H1 (cell line): ENCODE measurements around the gene CMSS1. TPM values are rescaled to one million over a fixed set of nuclear protein-coding genes. Genes with fewer than 3 reads are reported as not detected.

Experiments
- CTCF ChIA-PET: fragments of 300-600 bp; sonication (Branson Sonifier 250); formaldehyde crosslinking; loops from one replicate; lab custom pipeline; 2021; ENCODE audit not compliant: partially characterized antibody; lab: Charles Lee
- POLR2A ChIA-PET: fragments of 300-600 bp; sonication (Branson Sonifier 250); formaldehyde crosslinking; loops from one replicate; lab custom pipeline; 2021; ENCODE audit warnings: inconsistent platforms; ENCODE audit not compliant: partially characterized antibody; lab: Charles Lee
- DNase-seq, 2 experiments: peaks; one replicate each; pipeline versions ENCODE4 v3.0.0 to v3.0.0-alpha.2; 2010 to 2022; ENCODE audit warnings: low spot score in 2 of 2, low read depth in 1 of 2, mixed read lengths in 1 of 2
- FAIRE-seq: peaks from 2 replicates; lab custom pipeline; 2011; peaks lifted over from hg19 to GRCh38; lab: Jason Lieb, UNC
- H2AFZ ChIP-seq: 2 replicates; pipeline ENCODE4 v1.8.1; 2012; ENCODE audit warnings: low read length, inconsistent platforms
- H2AK5ac ChIP-seq: 2 replicates; pipeline ENCODE4 v1.6.1; 2013; ENCODE audit warnings: low read depth, low read length
- H2BK120ac ChIP-seq: replicated peaks from 2 replicates; pipeline ENCODE3; 2013; ENCODE audit warnings: low read depth, low read length, inconsistent platforms
- H2BK12ac ChIP-seq: 2 replicates; pipeline ENCODE4 v1.6.1; 2013; ENCODE audit warnings: low read depth, low read length
- H2BK15ac ChIP-seq: 2 replicates; pipeline ENCODE4 v1.6.1; 2013; ENCODE audit warnings: low read length
- H2BK20ac ChIP-seq: 2 replicates; pipeline ENCODE4 v1.6.1; 2013; ENCODE audit warnings: low read length
- H2BK5ac ChIP-seq: 2 replicates; pipeline ENCODE4 v1.6.1; 2013; ENCODE audit warnings: low read depth, low read length
- H3K14ac ChIP-seq: 2 replicates; pipeline ENCODE4 v1.6.1; 2013; ENCODE audit warnings: inconsistent platforms; ENCODE audit not compliant: insufficient read length
- H3K18ac ChIP-seq: 2 replicates; pipeline ENCODE4 v1.6.1; 2013; ENCODE audit warnings: low read length; ENCODE audit errors: extremely low read depth
- H3K23ac ChIP-seq: 2 replicates; pipeline ENCODE4 v1.6.1; 2013; ENCODE audit warnings: inconsistent platforms; ENCODE audit not compliant: insufficient read length
- H3K23me2 ChIP-seq: 2 replicates; pipeline ENCODE4 v1.6.1; 2013; ENCODE audit warnings: low read depth, low read length
- H3K27ac ChIP-seq: 2 replicates; pipeline ENCODE4 v1.6.1; 2011; ENCODE audit warnings: low read depth, low read length, inconsistent platforms
- H3K27me3 ChIP-seq, 4 experiments: replicated peaks in 1 of 4; 1 replicate in 1 of 4; 2 replicates in 3 of 4; pipeline versions ENCODE4 v1.6.1 to v1.8.1; 2011 to 2013; ENCODE audit warnings: low read length in 3 of 4, mild to moderate bottlenecking in 3 of 4, inconsistent platforms in 2 of 4, mixed read lengths in 2 of 4, moderate library complexity in 1 of 4; ENCODE audit not compliant: control insufficient read depth in 3 of 4, insufficient read depth in 3 of 4; ENCODE audit errors: extremely low read depth in 1 of 4
- H3K36me3 ChIP-seq, 4 experiments: 2 replicates each; pipeline versions ENCODE4 v1.6.1 to v1.8.1; 2011 to 2013; ENCODE audit warnings: mild to moderate bottlenecking in 4 of 4, low read length in 3 of 4, moderate library complexity in 2 of 4, control low read depth in 1 of 4, inconsistent platforms in 1 of 4; ENCODE audit not compliant: insufficient read depth in 4 of 4, control insufficient read depth in 2 of 4
- H3K4ac ChIP-seq: replicated peaks from 2 replicates; pipeline ENCODE3; 2013; ENCODE audit warnings: low read length, low read depth, mixed read lengths, inconsistent platforms; ENCODE audit not compliant: insufficient read length
- H3K4me1 ChIP-seq, 4 experiments: replicated peaks in 1 of 4; 1 replicate in 1 of 4; 2 replicates in 3 of 4; pipeline versions ENCODE4 v1.6.1 to v1.8.1; 2011 to 2013; ENCODE audit warnings: low read length in 3 of 4, inconsistent platforms in 2 of 4, mixed read lengths in 1 of 4; ENCODE audit not compliant: insufficient read depth in 4 of 4, control insufficient read depth in 3 of 4
- H3K4me2 ChIP-seq, 2 experiments: 2 replicates each; pipeline versions ENCODE4 v1.6.1 to v1.8.1; 2011 to 2013; ENCODE audit warnings: low read depth in 2 of 2, low read length in 2 of 2, control low read depth in 1 of 2, inconsistent platforms in 1 of 2, mild to moderate bottlenecking in 1 of 2; ENCODE audit not compliant: insufficient read depth in 1 of 2
- H3K4me3 ChIP-seq, 4 experiments: fragments of 200-600, 300-600 bp in 1 of 4; sonication (generic), shearing (Covaris generic), sonication (Bioruptor Twin) in 1 of 4; 2 replicates each; pipeline versions ENCODE4 v1.5.1 to v1.8.1; 2011 to 2016; ENCODE audit warnings: low read length in 4 of 4, low read depth in 3 of 4, control low read depth in 2 of 4, inconsistent platforms in 2 of 4, mild to moderate bottlenecking in 2 of 4, mixed read lengths in 1 of 4, moderate library complexity in 1 of 4; ENCODE audit not compliant: insufficient read depth in 2 of 4; ENCODE audit errors: extremely low read depth in 1 of 4
- H3K56ac ChIP-seq: replicated peaks from 2 replicates; pipeline ENCODE3; 2013; ENCODE audit warnings: low read depth, mild to moderate bottlenecking, mixed read lengths, low read length, inconsistent platforms; ENCODE audit not compliant: insufficient read length
- H3K79me1 ChIP-seq: 2 replicates; pipeline ENCODE4 v1.6.1; 2013; ENCODE audit warnings: low read depth, low read length, control low read depth
- H3K79me2 ChIP-seq, 2 experiments: 2 replicates each; pipeline versions ENCODE4 v1.6.1 to v1.8.1; 2012 to 2013; ENCODE audit warnings: low read length in 2 of 2, mild to moderate bottlenecking in 2 of 2, inconsistent platforms in 1 of 2; ENCODE audit not compliant: insufficient read depth in 2 of 2, control insufficient read depth in 1 of 2
- H3K9ac ChIP-seq, 4 experiments: replicated peaks in 1 of 4; 1 replicate in 1 of 4; 2 replicates in 3 of 4; pipeline versions ENCODE4 v1.6.1 to v1.8.1; 2011 to 2013; ENCODE audit warnings: low read depth in 3 of 4, low read length in 3 of 4, control low read depth in 2 of 4, mild to moderate bottlenecking in 2 of 4, moderate library complexity in 2 of 4, inconsistent platforms in 1 of 4; ENCODE audit errors: extremely low read depth in 1 of 4
- H3K9me3 ChIP-seq, 2 experiments: 2 replicates each; pipeline versions ENCODE4 v1.6.1 to v1.8.1; 2012 to 2013; ENCODE audit warnings: mild to moderate bottlenecking in 2 of 2, moderate library complexity in 2 of 2, control low read depth in 1 of 2, inconsistent platforms in 1 of 2, low read depth in 1 of 2, low read length in 1 of 2, mixed read lengths in 1 of 2; ENCODE audit not compliant: insufficient read depth in 2 of 2
- H4K20me1 ChIP-seq, 2 experiments: replicated peaks in 1 of 2; 2 replicates each; pipeline versions ENCODE3 to v1.8.1; 2011 to 2013; ENCODE audit warnings: inconsistent platforms in 2 of 2, low read length in 2 of 2, mild to moderate bottlenecking in 1 of 2; ENCODE audit not compliant: insufficient read depth in 2 of 2, control insufficient read depth in 1 of 2
- H4K5ac ChIP-seq: 2 replicates; pipeline ENCODE4 v1.6.1; 2013; ENCODE audit warnings: low read length, low read depth, mixed read lengths, inconsistent platforms; ENCODE audit not compliant: insufficient read length
- H4K8ac ChIP-seq: 2 replicates; pipeline ENCODE4 v1.8.0; 2013; ENCODE audit warnings: mild to moderate bottlenecking, moderate library complexity, low read length, inconsistent platforms; ENCODE audit not compliant: insufficient read depth; ENCODE audit errors: extremely low read depth
- H4K91ac ChIP-seq: replicated peaks from 2 replicates; pipeline ENCODE3; 2013; ENCODE audit warnings: low read length, mixed read lengths, inconsistent platforms; ENCODE audit not compliant: insufficient read length
- ATF2 ChIP-seq: IDR thresholded peaks from 2 replicates; pipeline ENCODE4 v1.6.1; 2012; ENCODE audit warnings: low read length, inconsistent platforms
- BACH1 ChIP-seq: IDR thresholded peaks from 2 replicates; pipeline ENCODE4 v1.6.1; 2012; ENCODE audit warnings: low read length, improper control_type of control experiment
- CBX5 ChIP-seq: fragments of 300-800, 300-1000 bp; sonication (generic); IDR thresholded peaks from 2 replicates; pipeline ENCODE4 v1.7.1; 2016; ENCODE audit warnings: antibody characterized with exemption, low read length, low read depth
- CHD2 ChIP-seq: IDR thresholded peaks from 2 replicates; pipeline ENCODE4 v1.6.1; 2012; ENCODE audit warnings: low read length, improper control_type of control experiment
- CREB1 ChIP-seq: IDR thresholded peaks from 2 replicates; pipeline ENCODE4 v1.6.1; 2012; ENCODE audit warnings: inconsistent platforms
- EP300 ChIP-seq, 2 experiments: IDR thresholded peaks; 1 replicate in 1 of 2; 2 replicates in 1 of 2; pipeline ENCODE4 v1.6.1; 2011 to 2012; ENCODE audit warnings: low read depth in 2 of 2, low read length in 2 of 2, mild to moderate bottlenecking in 2 of 2, borderline replicate concordance in 1 of 2, inconsistent platforms in 1 of 2, moderate library complexity in 1 of 2
- JUN ChIP-seq: IDR thresholded peaks from 2 replicates; pipeline ENCODE4 v1.6.1; 2011; ENCODE audit warnings: low read depth, mild to moderate bottlenecking, improper control_type of control experiment, low read length
- JUND ChIP-seq: IDR thresholded peaks from 2 replicates; pipeline ENCODE4 v1.6.1; 2011; ENCODE audit warnings: mild to moderate bottlenecking, improper control_type of control experiment, low read length
- MAX ChIP-seq: IDR thresholded peaks from 2 replicates; pipeline ENCODE4 v1.6.1; 2012; ENCODE audit warnings: inconsistent platforms
- NANOG ChIP-seq: IDR thresholded peaks from 2 replicates; pipeline ENCODE4 v1.6.1; 2011; ENCODE audit warnings: low read length, low read depth, mild to moderate bottlenecking, inconsistent platforms; ENCODE audit not compliant: insufficient read depth, poor library complexity, severe bottlenecking
- NRF1 ChIP-seq: IDR thresholded peaks from 2 replicates; pipeline ENCODE4 v1.6.1; 2011; ENCODE audit warnings: mild to moderate bottlenecking, low read depth, low read length, improper control_type of control experiment
- RXRA ChIP-seq: IDR thresholded peaks from 2 replicates; pipeline ENCODE4 v1.6.1; 2011; ENCODE audit warnings: low read depth, mild to moderate bottlenecking, low read length, moderate library complexity; ENCODE audit not compliant: insufficient read depth
- SIN3A ChIP-seq, 2 experiments: IDR thresholded peaks in 1 of 2; conservative IDR thresholded peaks in 1 of 2; 2 replicates each; pipeline ENCODE4 v1.6.1; 2011 to 2012; ENCODE audit warnings: low read length in 2 of 2, improper control_type of control experiment in 1 of 2, low read depth in 1 of 2, mild to moderate bottlenecking in 1 of 2
- TAF1 ChIP-seq: IDR thresholded peaks from 2 replicates; pipeline ENCODE4 v1.6.1; 2011; ENCODE audit warnings: mild to moderate bottlenecking, low read depth, low read length
- polyA plus RNA-seq, 7 experiments: library from polyadenylated mRNA; depleted of rRNA in 3 of 7; stranded (reverse) in 5 of 7; unstranded in 2 of 7; fragments of >200 nt in 5 of 7; fragments of 200-250 nt in 2 of 7; gene quantifications; 1 replicate in 5 of 7; 2 replicates in 1 of 7; 4 replicates in 1 of 7; pipeline versions ENCODE4 v1.2.1 to v1.2.3, GENCODE V29; 2011 to 2013; ENCODE audit warnings: missing spikeins in 2 of 7, mixed read lengths in 2 of 7
- total RNA-seq: library from RNA; stranded (reverse); fragmentation: NEBNext Ultra II Directional; extraction: Animal tissue kit (Norgen Biotek cat#: 25700); gene quantifications from 2 replicates; pipeline ENCODE4 v1.2.1, GENCODE V29; 2021

Gene CMSS1
- total and polyA plus RNA-seq, 2 of the 8 experiments (the other 6 are each of a cell fraction or from before 2014, with no cell fraction given): 15.2 to 75.1 TPM

- no peak overlapping the region for H2AFZ ChIP-seq
- H3K23ac ChIP-seq: no peak overlapping the region
- no peak overlapping the region for H4K5ac ChIP-seq
- H3K4ac ChIP-seq: no peak overlapping the region
- H4K8ac ChIP-seq: no peak overlapping the region
- H2BK20ac ChIP-seq: no peak overlapping the region
- ChIA-PET POLR2A (no interaction called here), CTCF (no interaction called here)
- no peak overlapping the region for H4K91ac ChIP-seq
- H2BK15ac ChIP-seq: no peak overlapping the region
- H3K36me3 ChIP-seq: no peaks in the 10 kb centered on the region
- no peaks in the 10 kb centered on the region for H4K20me1 ChIP-seq
- FAIRE-seq (no peak), DNase-seq (no peak)
- no peak overlapping the region for H2BK5ac ChIP-seq
- no peak overlapping the region for H2BK120ac ChIP-seq
- no peak overlapping the region for H2BK12ac ChIP-seq
- H2AK5ac ChIP-seq: no peak overlapping the region
- no peak overlapping the region for H3K14ac ChIP-seq
- no peak overlapping the region for H3K27ac ChIP-seq
- no peak overlapping the region for H3K18ac ChIP-seq
- no peak overlapping the region for H3K4me3 ChIP-seq
- H3K4me1 ChIP-seq: no peaks in the 10 kb centered on the region
- H3K56ac ChIP-seq: no peak overlapping the region
- H3K27me3 ChIP-seq: no peaks in the 10 kb centered on the region
- H3K23me2 ChIP-seq: no peaks in the 10 kb centered on the region
- H3K9me3 ChIP-seq: 0 out of 4 replicates have a peak, but pooled peaks cover 0 to 3% of the 10 kb centered on the region in 2 experiments
- H3K79me1 ChIP-seq: no peaks in the 10 kb centered on the region
- H3K79me2 ChIP-seq: no peaks in the 10 kb centered on the region
- H3K4me2 ChIP-seq: no peak overlapping the region
- H3K9ac ChIP-seq: no peak overlapping the region
- TF ChIP-seq CHD2: no peak
- TF ChIP-seq CREB1: no peak
- TF ChIP-seq BACH1: no peak
- TF ChIP-seq TAF1: no peak
- no peak for TF ChIP-seq NRF1
- no peak for TF ChIP-seq ATF2
- TF ChIP-seq MAX: no peak
- TF ChIP-seq EP300 (IDR thresholded peaks at IDR 0.05; ENCODE audit: borderline replicate concordance in 1 of 2, low read depth in 2 of 2, low read length in 2 of 2): no peak
- TF ChIP-seq SIN3A (conservative IDR thresholded peaks at IDR 0.05 in 1 of 2, IDR thresholded peaks at IDR 0.05 in 1 of 2; ENCODE audit: low read depth in 1 of 2, low read length in 2 of 2): no peak
- TF ChIP-seq JUN: no peak
- TF ChIP-seq RXRA: no peak
- TF ChIP-seq NANOG: no peak
- no peak for TF ChIP-seq CBX5
- no peak for TF ChIP-seq JUND
Measured at GRCh38 chr3:99976584-99976983, 158.9 kb downstream of the CMSS1 start.
